SU-DHL-6 (cell line): ENCODE data around the gene PICK1.

Experiments
- H2AFZ ChIP-seq: fragments of 200-600 bp; sonication (generic); 2 replicates; pipeline ENCODE4 v1.6.1; 2014; ENCODE audit warnings: low read depth, mild to moderate bottlenecking, moderate library complexity, mixed read lengths, antibody characterized with exemption, low read length; ENCODE audit not compliant: severe bottlenecking
- H3F3A ChIP-seq: fragments of 200-600 bp; shearing (Covaris generic); 2 replicates; pipeline ENCODE4 v1.6.0; 2016; ENCODE audit warnings: antibody characterized with exemption, mild to moderate bottlenecking; ENCODE audit not compliant: insufficient read depth
- H3K27ac ChIP-seq: fragments of 200-600 bp; sonication (generic); 2 replicates; pipeline ENCODE4 v1.5.1; 2016; ENCODE audit warnings: low read depth, mild to moderate bottlenecking, low read length, moderate library complexity, mixed read lengths
- H3K27me3 ChIP-seq: fragments of 200-600 bp; sonication (generic), shearing (Covaris generic); 2 replicates; pipeline ENCODE4 v1.6.0; 2014; ENCODE audit warnings: mild to moderate bottlenecking, low read length
- H3K36me3 ChIP-seq: fragments of 200-600 bp; sonication (generic); 2 replicates; pipeline ENCODE4 v1.6.1; 2014; ENCODE audit warnings: mild to moderate bottlenecking, low read length, mixed read lengths
- H3K4me2 ChIP-seq: fragments of 300-600, 200-600 bp; shearing (Covaris generic), sonication (generic); 2 replicates; pipeline ENCODE4 v1.6.0; 2014; ENCODE audit warnings: low read length, low read depth, mild to moderate bottlenecking; ENCODE audit not compliant: poor library complexity, severe bottlenecking
- H3K4me3 ChIP-seq: fragments of 200-600 bp; sonication (generic); 2 replicates; pipeline ENCODE4 v1.5.1; 2014; ENCODE audit warnings: antibody characterized with exemption, low read length, mild to moderate bottlenecking, mixed read lengths; ENCODE audit not compliant: insufficient read depth, poor library complexity, severe bottlenecking
- H3K79me2 ChIP-seq: fragments of 200-600 bp; sonication (generic); 2 replicates; pipeline ENCODE4 v1.6.1; 2014; ENCODE audit warnings: mild to moderate bottlenecking, low read length, moderate library complexity; ENCODE audit not compliant: insufficient read depth
- H3K9ac ChIP-seq: fragments of 200-600 bp; sonication (generic); 2 replicates; pipeline ENCODE4 v1.7.0; 2014; ENCODE audit warnings: mild to moderate bottlenecking, low read length
- H3K9me2 ChIP-seq: fragments of 200-600 bp; sonication (generic); replicated peaks from 2 replicates; pipeline ENCODE4 v1.6.1; 2014; ENCODE audit warnings: low read length; ENCODE audit not compliant: insufficient read depth
- H3K9me3 ChIP-seq: fragments of 200-600 bp; sonication (generic); 2 replicates; pipeline ENCODE4 v1.6.1; 2014; ENCODE audit warnings: low read length, mixed read lengths; ENCODE audit not compliant: insufficient read depth
- H4K20me1 ChIP-seq: fragments of 200-600 bp; sonication (generic); 2 replicates; pipeline ENCODE4 v1.6.1; 2014; ENCODE audit warnings: low read depth, mild to moderate bottlenecking, antibody characterized with exemption, low read length, moderate library complexity, mixed read lengths
- CTCF ChIP-seq: fragments of 200-600 bp; sonication (generic); IDR thresholded peaks from one replicate; pipeline ENCODE4 v1.5.1; 2017; ENCODE audit warnings: antibody characterized with exemption, mild to moderate bottlenecking, low read length, moderate library complexity; ENCODE audit not compliant: insufficient read depth, poor library complexity, severe bottlenecking
- EZH2phosphoT487 ChIP-seq: fragments of 200-600 bp; sonication (generic), shearing (Covaris generic); conservative IDR thresholded peaks from 2 replicates; pipeline ENCODE4 v1.6.1; 2018; ENCODE audit warnings: mild to moderate bottlenecking, antibody characterized with exemption, low read length, moderate library complexity, mixed read lengths

Gene PICK1

DNA sequence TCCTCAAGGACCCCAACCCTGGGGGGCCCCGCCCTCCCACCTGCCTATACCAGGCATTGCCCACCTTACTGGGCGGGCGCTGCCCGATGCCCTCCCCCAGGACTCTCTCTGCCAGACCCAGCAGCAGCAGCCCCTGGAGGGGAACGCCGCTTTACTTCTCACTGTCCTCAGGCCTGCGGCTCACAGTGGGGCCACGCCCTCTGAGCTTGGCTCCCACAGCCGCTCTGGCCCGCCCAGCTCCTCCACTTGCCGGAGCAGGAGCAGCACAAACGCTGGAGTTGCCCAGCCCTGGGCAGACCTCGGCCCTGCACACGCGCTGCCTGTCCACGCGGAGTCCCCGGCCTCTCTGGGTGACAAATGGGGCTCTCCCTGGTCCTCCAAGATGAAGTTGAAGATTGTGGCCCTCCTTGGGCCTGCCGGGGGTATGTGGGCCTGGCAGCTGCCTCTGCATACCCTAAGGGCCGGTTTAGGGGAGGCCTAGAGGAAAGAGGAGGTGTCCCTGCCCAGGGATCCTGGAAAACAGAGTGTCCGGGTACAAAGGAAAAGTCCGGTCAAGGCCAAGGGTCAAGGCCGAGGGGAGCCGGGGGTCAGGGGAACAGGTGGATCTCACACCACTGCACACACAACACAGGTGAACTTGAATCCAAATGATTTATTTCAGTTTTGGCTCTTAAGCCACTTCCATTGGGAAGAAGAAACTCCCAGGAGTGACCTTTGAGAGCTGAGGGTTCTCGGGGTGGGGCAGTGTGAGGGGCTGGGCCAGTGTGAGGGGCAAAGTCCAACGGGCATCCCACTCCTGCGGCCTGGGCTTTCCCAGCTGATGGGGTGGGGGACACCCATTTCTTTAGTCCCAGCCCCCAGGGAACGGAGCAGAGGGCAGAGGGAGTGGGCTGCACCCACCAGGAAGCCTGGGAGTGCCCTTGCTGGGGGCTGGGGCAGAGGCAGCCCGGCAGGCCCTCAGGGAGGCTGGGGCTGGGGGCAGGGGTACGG lies 54.0 kb downstream of the PICK1 start:
- no peak for TF ChIP-seq CTCF
- TF ChIP-seq EZH2phosphoT487: no peak
- Histone ChIP-seq H3K9me2 (no peaks in the 10 kb centered on the region), H3K9me3 (no peaks in the 10 kb centered on the region), H3K9ac (no peak overlapping the region), H3K4me3 (no peak overlapping the region), H3K4me2 (no peak overlapping the region), H3F3A (no peaks in the 10 kb centered on the region), H3K79me2 (no peaks in the 10 kb centered on the region), H3K27me3 (no peaks in the 10 kb centered on the region), H3K27ac (no peak overlapping the region), H2AFZ (no peak overlapping the region), H4K20me1 (no peaks in the 10 kb centered on the region), H3K36me3 (no peaks in the 10 kb centered on the region)

DNA sequence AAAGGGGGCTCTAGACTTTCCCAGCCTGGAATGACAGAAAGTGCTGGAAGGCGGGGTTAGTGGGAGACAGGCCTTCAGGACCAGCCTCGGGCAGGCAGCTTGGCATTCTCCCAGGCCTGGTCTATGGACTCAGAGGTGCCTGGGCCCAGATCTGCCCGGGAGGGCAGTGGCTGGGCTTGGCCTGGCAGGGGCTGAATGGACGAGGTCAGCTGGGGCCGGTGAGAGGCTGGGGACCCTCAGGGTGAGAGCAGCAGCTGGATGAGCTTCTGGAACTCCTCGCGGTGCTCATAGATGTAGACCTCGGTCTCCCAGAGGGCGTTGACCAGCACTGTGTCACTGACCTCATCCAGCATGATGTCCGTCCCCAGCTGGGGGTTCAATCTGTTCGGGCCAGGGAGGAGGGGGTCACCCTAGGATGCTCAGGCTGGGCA lies 54.7 kb downstream of the PICK1 start:
- Histone ChIP-seq H3K27me3 (no peaks in the 10 kb centered on the region), H2AFZ (no peak overlapping the region), H4K20me1 (no peaks in the 10 kb centered on the region), H3K9me2 (no peaks in the 10 kb centered on the region), H3K79me2 (no peaks in the 10 kb centered on the region), H3K4me3 (no peak overlapping the region), H3K36me3 (no peaks in the 10 kb centered on the region), H3K9me3 (no peaks in the 10 kb centered on the region), H3K4me2 (no peak overlapping the region), H3K27ac (no peak overlapping the region), H3F3A (no peaks in the 10 kb centered on the region), H3K9ac (no peak overlapping the region)
- TF ChIP-seq EZH2phosphoT487: no peak
- TF ChIP-seq CTCF: no peak

- no peaks in the 10 kb centered on the region for H3K9me2 ChIP-seq
- no peaks in the 10 kb centered on the region for H3K9me3 ChIP-seq
- no peaks in the 10 kb centered on the region for H3K79me2 ChIP-seq
- no peaks in the 10 kb centered on the region for H3K36me3 ChIP-seq
- H3K4me3 ChIP-seq: no peak overlapping the region
- H3K9ac ChIP-seq: no peak overlapping the region
- no peak overlapping the region for H3K4me2 ChIP-seq
- H3F3A ChIP-seq: no peaks in the 10 kb centered on the region
- TF ChIP-seq CTCF (no peak), EZH2phosphoT487 (no peak)
- no peak overlapping the region for H3K27ac ChIP-seq
- no peaks in the 10 kb centered on the region for H4K20me1 ChIP-seq
- H2AFZ ChIP-seq: no peak overlapping the region
- no peaks in the 10 kb centered on the region for H3K27me3 ChIP-seq
These were observed 55.2 kb downstream of the PICK1 start for GRCh38 chr22:38112381-38112780.
